Measurements from ENCODE around the gene NDC80. TPM values are rescaled to one million over a fixed set of nuclear protein-coding genes. Genes with fewer than 3 reads are reported as not detected.

Gene NDC80
- total RNA-seq, 1 donor from 2014 or later: 5.2 TPM

DNA sequence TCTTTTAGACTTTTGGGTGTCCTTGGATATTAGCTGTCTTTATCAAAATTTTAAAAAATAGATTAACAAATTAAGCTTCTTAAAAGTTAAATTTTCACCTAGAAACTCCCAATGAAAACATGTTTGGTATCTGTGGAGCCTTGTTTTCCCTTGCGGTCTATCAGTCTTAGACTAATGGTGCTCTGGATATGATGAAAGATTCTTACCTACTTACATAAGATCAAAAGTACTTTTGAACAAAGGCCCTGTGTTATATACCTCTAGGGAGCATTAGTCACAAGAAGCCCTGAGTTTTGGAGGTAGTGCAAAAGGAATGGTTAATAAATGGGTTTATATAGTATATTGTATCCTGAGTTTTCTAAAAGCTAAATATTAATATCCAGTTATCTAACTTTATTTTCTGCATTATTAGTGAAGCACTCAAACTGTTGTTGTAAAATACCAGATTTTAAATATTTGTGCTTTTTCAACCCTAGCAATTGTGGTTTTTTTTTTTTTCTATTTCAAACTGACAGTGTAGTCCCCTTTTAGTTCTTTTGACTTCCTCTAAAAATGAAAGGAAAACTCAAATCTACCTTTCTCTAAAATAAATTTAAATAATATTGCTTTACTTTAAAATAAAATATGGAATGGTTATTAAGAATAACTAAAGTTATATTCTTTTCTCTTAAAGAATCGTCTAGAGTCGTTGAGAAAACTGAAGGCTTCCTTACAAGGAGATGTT is 18.1 kb downstream of the NDC80 start:
- Histone ChIP-seq H3K4me3 (ENCODE audit: low read depth, low read length) (no peak overlapping the region), H3K27me3 (ENCODE audit: control insufficient read depth, insufficient read depth, low read length) (no peaks in the 10 kb centered on the region)
- DNase-seq (ENCODE audit: low read depth): peak; percentile 5

DNA sequence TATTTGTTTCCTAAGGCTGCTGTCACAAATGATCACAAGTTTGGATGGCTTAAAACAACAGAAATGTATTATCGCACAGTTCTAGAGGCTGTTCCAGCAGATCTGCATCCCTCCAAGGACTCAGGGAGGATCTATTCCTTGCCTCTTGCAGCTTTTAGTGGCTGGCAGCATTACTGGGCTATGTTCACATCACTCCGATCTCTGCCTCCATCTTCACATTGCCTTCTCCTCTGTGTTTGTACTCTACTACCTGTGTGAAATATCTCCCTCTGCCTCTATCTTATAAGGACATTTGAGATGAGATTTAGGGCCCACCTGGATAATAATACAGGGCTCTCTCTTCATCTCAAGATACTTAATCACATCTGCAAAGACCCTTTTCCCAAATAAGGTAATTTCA is 18.9 kb downstream of the NDC80 start:
- Histone ChIP-seq H3K36me3 (ENCODE audit: control insufficient read depth, insufficient read depth, low read length) (no peaks in the 10 kb centered on the region), H3K4me3 (ENCODE audit: low read depth, low read length) (no peak overlapping the region), H3K27me3 (ENCODE audit: control insufficient read depth, insufficient read depth, low read length) (no peaks in the 10 kb centered on the region)
- no peak for DNase-seq (ENCODE audit: low read depth)
- TF ChIP-seq, protein P1, sequence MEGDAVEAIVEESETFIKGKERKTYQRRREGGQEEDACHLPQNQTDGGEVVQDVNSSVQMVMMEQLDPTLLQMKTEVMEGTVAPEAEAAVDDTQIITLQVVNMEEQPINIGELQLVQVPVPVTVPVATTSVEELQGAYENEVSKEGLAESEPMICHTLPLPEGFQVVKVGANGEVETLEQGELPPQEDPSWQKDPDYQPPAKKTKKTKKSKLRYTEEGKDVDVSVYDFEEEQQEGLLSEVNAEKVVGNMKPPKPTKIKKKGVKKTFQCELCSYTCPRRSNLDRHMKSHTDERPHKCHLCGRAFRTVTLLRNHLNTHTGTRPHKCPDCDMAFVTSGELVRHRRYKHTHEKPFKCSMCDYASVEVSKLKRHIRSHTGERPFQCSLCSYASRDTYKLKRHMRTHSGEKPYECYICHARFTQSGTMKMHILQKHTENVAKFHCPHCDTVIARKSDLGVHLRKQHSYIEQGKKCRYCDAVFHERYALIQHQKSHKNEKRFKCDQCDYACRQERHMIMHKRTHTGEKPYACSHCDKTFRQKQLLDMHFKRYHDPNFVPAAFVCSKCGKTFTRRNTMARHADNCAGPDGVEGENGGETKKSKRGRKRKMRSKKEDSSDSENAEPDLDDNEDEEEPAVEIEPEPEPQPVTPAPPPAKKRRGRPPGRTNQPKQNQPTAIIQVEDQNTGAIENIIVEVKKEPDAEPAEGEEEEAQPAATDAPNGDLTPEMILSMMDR (IDR thresholded peaks at IDR 0.05; ENCODE audit: insufficient read depth, low read length, poor library complexity, severe bottlenecking): no peak

More for the DNA sequence above, 18.1 kb downstream of the NDC80 start:
- H3K36me3 ChIP-seq (ENCODE audit: control insufficient read depth, insufficient read depth, low read length): no peaks in the 10 kb centered on the region
- TF ChIP-seq, protein P1 (IDR thresholded peaks at IDR 0.05; ENCODE audit: insufficient read depth, low read length, poor library complexity, severe bottlenecking): no peak

DNA sequence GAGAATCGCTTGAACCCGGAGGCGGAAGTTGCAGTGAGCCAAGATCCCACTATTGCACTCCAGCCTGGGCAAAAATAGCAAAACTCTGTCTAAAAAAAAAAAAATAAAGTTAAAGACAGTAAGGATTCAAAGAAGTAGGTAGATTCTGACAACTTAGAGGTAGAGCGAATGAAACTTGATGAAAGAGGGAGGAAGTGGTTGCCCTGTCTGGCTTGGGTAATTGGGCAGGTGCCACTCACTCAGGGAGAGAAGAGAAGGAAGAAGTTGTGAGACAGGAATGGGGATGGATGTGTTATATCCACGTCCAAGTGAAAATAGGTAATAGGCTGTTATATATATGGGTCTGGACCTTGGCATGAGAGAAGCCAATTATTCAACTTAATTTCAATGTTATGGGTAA is 26.3 kb downstream of the NDC80 start:
- Histone ChIP-seq H3K36me3 (ENCODE audit: control insufficient read depth, insufficient read depth, low read length) (no peaks in the 10 kb centered on the region), H3K4me3 (ENCODE audit: low read depth, low read length) (no peak overlapping the region), H3K27me3 (ENCODE audit: control insufficient read depth, insufficient read depth, low read length) (no peaks in the 10 kb centered on the region)
- TF ChIP-seq, protein P1 (IDR thresholded peaks at IDR 0.05; ENCODE audit: insufficient read depth, low read length, poor library complexity, severe bottlenecking): no peak
- DNase-seq (ENCODE audit: low read depth): no peak

DNA sequence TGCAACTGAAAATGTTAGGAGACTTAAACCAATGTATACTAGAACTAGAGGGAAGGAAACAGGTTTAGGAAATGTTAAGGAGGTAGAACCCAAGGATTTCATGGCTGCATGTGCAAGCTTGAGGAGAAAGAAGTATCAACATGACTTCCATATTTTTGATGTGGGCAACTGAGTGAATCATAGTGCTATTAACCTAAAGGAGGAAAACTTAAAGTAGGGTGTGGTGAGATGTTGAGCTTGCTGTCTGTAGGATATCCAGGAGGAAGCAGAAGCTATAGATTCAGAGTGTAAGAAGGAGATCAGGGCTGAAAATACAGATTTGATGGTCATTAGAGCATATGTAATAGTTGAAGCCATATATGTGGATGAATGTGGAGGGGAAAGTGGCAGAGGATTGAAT is 31.5 kb downstream of the NDC80 start:
- DNase-seq (ENCODE audit: low read depth): no peak
- H3K36me3 ChIP-seq (ENCODE audit: control insufficient read depth, insufficient read depth, low read length): no peaks in the 10 kb centered on the region
- TF ChIP-seq, protein P1 (IDR thresholded peaks at IDR 0.05; ENCODE audit: insufficient read depth, low read length, poor library complexity, severe bottlenecking): no peak
- H3K4me3 ChIP-seq (ENCODE audit: low read depth, low read length): no peak overlapping the region
- H3K27me3 ChIP-seq (ENCODE audit: control insufficient read depth, insufficient read depth, low read length): no peaks in the 10 kb centered on the region

DNA sequence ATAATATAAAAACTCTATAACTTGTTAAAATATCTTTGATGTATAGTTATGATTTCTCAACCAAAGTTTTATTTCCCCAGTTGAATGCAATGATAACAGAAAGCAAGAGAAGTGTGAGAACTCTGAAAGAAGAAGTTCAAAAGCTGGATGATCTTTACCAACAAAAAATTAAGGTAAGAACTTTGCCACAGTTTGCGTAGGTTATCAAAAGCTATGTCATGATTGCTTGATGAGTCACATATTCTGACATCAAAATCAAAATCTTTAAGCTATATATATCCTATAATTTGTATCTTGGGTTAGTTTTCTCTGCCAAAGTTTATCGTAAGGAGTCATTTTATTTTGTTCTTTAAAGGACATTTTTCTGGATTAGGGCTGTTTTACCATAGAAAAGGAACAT is 35.0 kb downstream of the NDC80 start:
- no peak for DNase-seq (ENCODE audit: low read depth)
- Histone ChIP-seq H3K4me3 (ENCODE audit: low read depth, low read length) (no peak overlapping the region), H3K36me3 (ENCODE audit: control insufficient read depth, insufficient read depth, low read length) (no peaks in the 10 kb centered on the region), H3K27me3 (ENCODE audit: control insufficient read depth, insufficient read depth, low read length) (no peaks in the 10 kb centered on the region)
- TF ChIP-seq, protein P1 (IDR thresholded peaks at IDR 0.05; ENCODE audit: insufficient read depth, low read length, poor library complexity, severe bottlenecking): no peak

DNA sequence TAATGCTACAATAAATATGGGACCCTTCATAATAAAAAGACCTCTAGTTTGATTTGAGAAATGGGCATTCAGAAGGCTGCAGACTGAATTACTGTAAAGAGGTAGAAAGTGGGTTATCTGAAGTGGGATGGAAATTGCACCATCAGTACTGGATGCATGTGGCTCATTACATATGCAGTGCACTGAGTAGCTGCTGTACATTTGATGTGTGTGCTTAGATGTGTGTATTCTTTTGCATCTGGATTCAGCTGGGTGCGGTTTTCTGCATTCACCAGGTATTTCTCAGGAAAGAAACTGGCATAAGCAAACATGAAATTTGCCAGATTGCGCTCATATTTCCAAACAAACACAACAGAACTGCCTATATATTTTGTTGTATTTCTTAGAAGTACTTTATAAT is 38.2 kb downstream of the NDC80 start:
- no peak for DNase-seq (ENCODE audit: low read depth)
- no peaks in the 10 kb centered on the region for H3K27me3 ChIP-seq (ENCODE audit: control insufficient read depth, insufficient read depth, low read length)
- TF ChIP-seq, protein P1 (IDR thresholded peaks at IDR 0.05; ENCODE audit: insufficient read depth, low read length, poor library complexity, severe bottlenecking): no peak

More for the DNA sequence above, 38.2 kb downstream of the NDC80 start:
- Histone ChIP-seq H3K36me3 (ENCODE audit: control insufficient read depth, insufficient read depth, low read length) (no peaks in the 10 kb centered on the region), H3K4me3 (ENCODE audit: low read depth, low read length) (no peak overlapping the region)
